Measurements from ENCODE around the gene RBMY1A1.

DNA sequence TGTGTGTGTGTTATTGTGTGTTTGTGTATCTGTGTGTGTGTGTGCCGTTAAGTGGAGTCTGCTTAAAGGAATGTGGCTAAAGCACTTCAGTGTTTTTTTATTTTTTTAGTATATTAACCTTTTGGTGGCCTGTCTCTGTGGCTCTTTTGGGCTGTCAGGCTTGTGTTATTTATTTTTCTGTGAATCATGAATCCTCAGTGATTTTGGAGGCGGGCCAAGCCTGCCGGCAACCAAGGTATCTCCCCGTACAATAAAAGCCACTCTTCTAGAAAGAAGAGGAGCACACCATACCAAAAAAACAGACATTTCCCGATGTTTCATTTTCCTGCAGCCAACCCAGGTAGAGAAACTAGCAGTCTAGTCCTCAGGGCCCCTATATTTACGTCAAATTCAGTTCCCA is 57.4 kb downstream of the RBMY1A1 start:
- TF ChIP-seq, protein P1, sequence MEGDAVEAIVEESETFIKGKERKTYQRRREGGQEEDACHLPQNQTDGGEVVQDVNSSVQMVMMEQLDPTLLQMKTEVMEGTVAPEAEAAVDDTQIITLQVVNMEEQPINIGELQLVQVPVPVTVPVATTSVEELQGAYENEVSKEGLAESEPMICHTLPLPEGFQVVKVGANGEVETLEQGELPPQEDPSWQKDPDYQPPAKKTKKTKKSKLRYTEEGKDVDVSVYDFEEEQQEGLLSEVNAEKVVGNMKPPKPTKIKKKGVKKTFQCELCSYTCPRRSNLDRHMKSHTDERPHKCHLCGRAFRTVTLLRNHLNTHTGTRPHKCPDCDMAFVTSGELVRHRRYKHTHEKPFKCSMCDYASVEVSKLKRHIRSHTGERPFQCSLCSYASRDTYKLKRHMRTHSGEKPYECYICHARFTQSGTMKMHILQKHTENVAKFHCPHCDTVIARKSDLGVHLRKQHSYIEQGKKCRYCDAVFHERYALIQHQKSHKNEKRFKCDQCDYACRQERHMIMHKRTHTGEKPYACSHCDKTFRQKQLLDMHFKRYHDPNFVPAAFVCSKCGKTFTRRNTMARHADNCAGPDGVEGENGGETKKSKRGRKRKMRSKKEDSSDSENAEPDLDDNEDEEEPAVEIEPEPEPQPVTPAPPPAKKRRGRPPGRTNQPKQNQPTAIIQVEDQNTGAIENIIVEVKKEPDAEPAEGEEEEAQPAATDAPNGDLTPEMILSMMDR (IDR thresholded peaks at IDR 0.05; ENCODE audit: insufficient read depth, low read length): no peak
- TF ChIP-seq POLR2AphosphoS5 (IDR thresholded peaks at IDR 0.05; ENCODE audit: low read depth): no peak
- TF ChIP-seq, protein P2, sequence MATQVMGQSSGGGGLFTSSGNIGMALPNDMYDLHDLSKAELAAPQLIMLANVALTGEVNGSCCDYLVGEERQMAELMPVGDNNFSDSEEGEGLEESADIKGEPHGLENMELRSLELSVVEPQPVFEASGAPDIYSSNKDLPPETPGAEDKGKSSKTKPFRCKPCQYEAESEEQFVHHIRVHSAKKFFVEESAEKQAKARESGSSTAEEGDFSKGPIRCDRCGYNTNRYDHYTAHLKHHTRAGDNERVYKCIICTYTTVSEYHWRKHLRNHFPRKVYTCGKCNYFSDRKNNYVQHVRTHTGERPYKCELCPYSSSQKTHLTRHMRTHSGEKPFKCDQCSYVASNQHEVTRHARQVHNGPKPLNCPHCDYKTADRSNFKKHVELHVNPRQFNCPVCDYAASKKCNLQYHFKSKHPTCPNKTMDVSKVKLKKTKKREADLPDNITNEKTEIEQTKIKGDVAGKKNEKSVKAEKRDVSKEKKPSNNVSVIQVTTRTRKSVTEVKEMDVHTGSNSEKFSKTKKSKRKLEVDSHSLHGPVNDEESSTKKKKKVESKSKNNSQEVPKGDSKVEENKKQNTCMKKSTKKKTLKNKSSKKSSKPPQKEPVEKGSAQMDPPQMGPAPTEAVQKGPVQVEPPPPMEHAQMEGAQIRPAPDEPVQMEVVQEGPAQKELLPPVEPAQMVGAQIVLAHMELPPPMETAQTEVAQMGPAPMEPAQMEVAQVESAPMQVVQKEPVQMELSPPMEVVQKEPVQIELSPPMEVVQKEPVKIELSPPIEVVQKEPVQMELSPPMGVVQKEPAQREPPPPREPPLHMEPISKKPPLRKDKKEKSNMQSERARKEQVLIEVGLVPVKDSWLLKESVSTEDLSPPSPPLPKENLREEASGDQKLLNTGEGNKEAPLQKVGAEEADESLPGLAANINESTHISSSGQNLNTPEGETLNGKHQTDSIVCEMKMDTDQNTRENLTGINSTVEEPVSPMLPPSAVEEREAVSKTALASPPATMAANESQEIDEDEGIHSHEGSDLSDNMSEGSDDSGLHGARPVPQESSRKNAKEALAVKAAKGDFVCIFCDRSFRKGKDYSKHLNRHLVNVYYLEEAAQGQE (IDR thresholded peaks at IDR 0.05; ENCODE audit: insufficient replicate concordance, low read depth): no peak
- no peak for TF ChIP-seq GABPA (IDR thresholded peaks at IDR 0.05; ENCODE audit: low read depth)
- TF ChIP-seq SPI1 (IDR thresholded peaks at IDR 0.05; ENCODE audit: borderline replicate concordance, low read depth): no peak
